ENCODE measurements around the gene DHRS7B.

GRCh38 chr17:21204935-21205334, 78.2 kb downstream of the DHRS7B start:
- TF ChIP-seq POLR2AphosphoS5 (IDR thresholded peaks at IDR 0.05) (no peak), CTCF (IDR thresholded peaks at IDR 0.05) (no peak)
